HepG2 (cell line): Measurements from ENCODE around the gene PRSS8. TPM values are rescaled to one million over a fixed set of nuclear protein-coding genes. Genes with fewer than 3 reads are reported as not detected.

Experiments used
- ADNP ChIP-seq: sonication (generic); formaldehyde crosslinking; IDR thresholded peaks from 2 replicates; pipeline ENCODE4 v1.4.0; 2020; ENCODE audit warnings: missing genetic modification reagents
- ARNT ChIP-seq: fragments of 450-650 bp; IDR thresholded peaks from 2 replicates; pipeline ENCODE4 v1.6.1; 2017
- FOXK2 ChIP-seq: fragments of 450-650 bp; IDR thresholded peaks from 2 replicates; pipeline ENCODE4 v1.6.1; 2016
- GABPA ChIP-seq, 2 experiments: IDR thresholded peaks; 2 replicates each; pipeline ENCODE4 v1.6.1; 2011 to 2016; ENCODE audit warnings: low read depth in 2 of 2, low read length in 1 of 2, missing biosample characterization in 1 of 2, missing genetic modification characterization in 1 of 2
- MEIS1 ChIP-seq: sonication (generic); formaldehyde crosslinking; IDR thresholded peaks from 2 replicates; pipeline ENCODE4 v1.9.0; 2021; ENCODE audit warnings: mild to moderate bottlenecking, missing genetic modification reagents, moderate library complexity, borderline replicate concordance
- MTA1 ChIP-seq: sonication (generic); formaldehyde crosslinking; IDR thresholded peaks from 2 replicates; pipeline ENCODE4 v1.4.0; 2020; ENCODE audit warnings: missing genetic modification reagents, mild to moderate bottlenecking, borderline replicate concordance
- NFATC3 ChIP-seq: sonication (generic); formaldehyde crosslinking; IDR thresholded peaks from 2 replicates; pipeline ENCODE4 v1.5.1; 2020; ENCODE audit warnings: mild to moderate bottlenecking, missing genetic modification reagents
- RBFOX2 ChIP-seq: fragments of 200-400 bp; formaldehyde crosslinking; IDR thresholded peaks from 2 replicates; pipeline ENCODE4 v1.6.1; 2017; ENCODE audit warnings: low read depth, mild to moderate bottlenecking, low read length
- SIN3B ChIP-seq: fragments of 150-350 bp; IDR thresholded peaks from 2 replicates; pipeline ENCODE4 v1.6.1; 2014; ENCODE audit warnings: low read length
- SRF ChIP-seq: IDR thresholded peaks from 2 replicates; pipeline ENCODE4 v1.6.1; 2011; ENCODE audit warnings: mild to moderate bottlenecking, low read depth, low read length, moderate library complexity
- SSRP1 ChIP-seq: IDR thresholded peaks from 2 replicates; pipeline ENCODE4 v1.6.1; 2016; ENCODE audit warnings: control low read depth
- TMF1 ChIP-seq: sonication (generic); formaldehyde crosslinking; IDR thresholded peaks from 2 replicates; pipeline ENCODE4 v1.8.1; 2022; ENCODE audit warnings: low read depth, missing genetic modification reagents
- ZFP36L2 ChIP-seq: sonication (generic); formaldehyde crosslinking; IDR thresholded peaks from 2 replicates; pipeline ENCODE4 v1.4.0; 2020; ENCODE audit warnings: missing genetic modification reagents
- ZFY ChIP-seq: sonication (generic); formaldehyde crosslinking; IDR thresholded peaks from 2 replicates; pipeline ENCODE4 v1.4.0; 2020; ENCODE audit warnings: missing genetic modification reagents
- ZKSCAN8 ChIP-seq: IDR thresholded peaks from 2 replicates; pipeline ENCODE4 v1.6.1; 2016; ENCODE audit warnings: borderline replicate concordance, missing genetic modification reagents, missing compliant biosample characterization
- ZNF260 ChIP-seq: sonication (generic); formaldehyde crosslinking; IDR thresholded peaks from 2 replicates; pipeline ENCODE4 v1.4.0; 2020; ENCODE audit warnings: missing genetic modification reagents, low read depth, mild to moderate bottlenecking, borderline replicate concordance
- ZNF431 ChIP-seq: sonication (generic); formaldehyde crosslinking; IDR thresholded peaks from 2 replicates; pipeline ENCODE4 v1.9.0; 2022; ENCODE audit warnings: missing genetic modification reagents, low read depth, mild to moderate bottlenecking, borderline replicate concordance
- ZNF44 ChIP-seq: sonication (generic); formaldehyde crosslinking; IDR thresholded peaks from 2 replicates; pipeline ENCODE4 v1.5.1; 2020; ENCODE audit warnings: mild to moderate bottlenecking, missing genetic modification reagents
- ZNF503 ChIP-seq: sonication (generic); formaldehyde crosslinking; IDR thresholded peaks from 2 replicates; pipeline ENCODE4 v1.4.0; 2020; ENCODE audit warnings: missing genetic modification reagents
- ZNF660 ChIP-seq: sonication (generic); formaldehyde crosslinking; IDR thresholded peaks from 2 replicates; pipeline ENCODE4 v1.5.1; 2020; ENCODE audit warnings: mild to moderate bottlenecking, low read depth, missing genetic modification reagents, borderline replicate concordance
- ZNF670 ChIP-seq: sonication (generic); formaldehyde crosslinking; IDR thresholded peaks from 2 replicates; pipeline ENCODE4 v1.8.0; 2022; ENCODE audit warnings: mild to moderate bottlenecking, missing genetic modification reagents, borderline replicate concordance
- ZNF709 ChIP-seq: sonication (generic); formaldehyde crosslinking; IDR thresholded peaks from 2 replicates; pipeline ENCODE4 v1.5.0; 2020; ENCODE audit warnings: mild to moderate bottlenecking, missing genetic modification reagents
- ZNF773 ChIP-seq: sonication (generic); formaldehyde crosslinking; IDR thresholded peaks from 2 replicates; pipeline ENCODE4 v1.4.0; 2020; ENCODE audit warnings: missing genetic modification reagents, borderline replicate concordance
- ZNF790 ChIP-seq: sonication (generic); formaldehyde crosslinking; IDR thresholded peaks from 2 replicates; pipeline ENCODE4 v1.8.0; 2022; ENCODE audit warnings: missing genetic modification reagents, mild to moderate bottlenecking, borderline replicate concordance
- ZNF816 ChIP-seq: sonication (generic); formaldehyde crosslinking; IDR thresholded peaks from 2 replicates; pipeline ENCODE4 v1.8.0; 2022; ENCODE audit warnings: missing genetic modification reagents, mild to moderate bottlenecking, borderline replicate concordance
- polyA plus RNA-seq, 8 experiments: library from polyadenylated mRNA; depleted of rRNA in 3 of 8; stranded (reverse) in 7 of 8; unstranded in 1 of 8; fragments of >200 nt; fragmentation: Illumina TruSeq in 4 of 8; extraction: Trizol in 4 of 8; gene quantifications; 2 replicates each; pipeline versions ENCODE4 v1.2.1 to v1.2.3, GENCODE V29; 2011 to 2016; ENCODE audit warnings: low read depth in 4 of 8, missing spikeins in 1 of 8, mixed read lengths in 1 of 8; ENCODE audit not compliant: insufficient read depth in 1 of 8
- total RNA-seq, 5 experiments: library from RNA; depleted of rRNA; stranded (reverse); fragments of >200 nt; fragmentation: Illumina TruSeq; extraction: Trizol; gene quantifications; 2 replicates each; pipeline ENCODE4 v1.2.3, GENCODE V29; 2016; ENCODE audit warnings: low read depth in 1 of 5
- TF ChIP-seq, protein P1 (sequence below): sonication (generic); formaldehyde crosslinking; IDR thresholded peaks from 2 replicates; pipeline ENCODE4 v1.5.1; 2020; ENCODE audit warnings: missing genetic modification reagents, mild to moderate bottlenecking, borderline replicate concordance
- TF ChIP-seq, protein P2 (sequence below): sonication (generic); formaldehyde crosslinking; IDR thresholded peaks from 2 replicates; pipeline ENCODE4 v1.8.0; 2022; ENCODE audit warnings: missing genetic modification reagents, low read depth, mild to moderate bottlenecking, borderline replicate concordance

The PRSS8 gene
- total and polyA plus RNA-seq, 2 of the 13 experiments (the other 11 are each of a cell fraction or from before 2014, with no cell fraction given), result 2.6 to 7.2 TPM

DNA sequence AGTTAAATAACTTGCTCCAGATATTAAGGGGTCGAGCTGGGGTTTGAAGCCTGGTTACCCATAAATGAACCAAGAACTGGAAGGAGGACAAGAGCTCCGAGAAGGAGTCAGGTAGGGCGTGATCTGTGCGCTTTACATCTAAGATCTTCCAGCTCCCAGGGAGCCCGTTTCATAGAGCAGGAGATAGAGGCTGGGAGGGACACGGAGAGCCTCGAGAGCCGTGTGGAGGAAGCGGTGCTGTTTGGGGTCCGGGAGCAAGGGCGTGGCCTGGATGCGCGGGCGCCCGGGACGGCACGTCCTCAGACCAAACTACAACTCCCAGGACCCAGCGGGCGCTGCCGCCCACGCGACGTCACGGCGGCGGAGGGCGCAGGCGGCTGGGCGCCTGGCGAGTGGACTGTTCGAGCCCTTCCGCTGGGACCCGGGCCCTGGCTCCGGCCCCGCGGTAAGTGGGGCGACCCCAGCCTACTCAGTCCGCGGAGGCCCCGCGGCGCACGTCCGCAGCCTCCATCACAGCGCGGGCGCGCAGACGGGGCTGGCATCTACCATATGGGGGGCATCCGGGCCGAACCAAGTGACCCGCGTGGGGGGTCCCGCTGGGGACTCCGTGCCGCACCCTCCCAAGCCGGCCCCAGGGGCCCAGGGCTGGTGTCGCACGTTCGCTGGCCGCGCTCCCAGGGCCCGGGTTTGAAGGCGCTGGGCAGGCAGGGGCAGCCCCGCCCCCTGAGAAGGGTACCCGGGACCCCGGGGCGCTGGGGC is 27.3 kb downstream of the PRSS8 start, which contains the start of gene BCKDK (continued):
- TF ChIP-seq, protein P1, sequence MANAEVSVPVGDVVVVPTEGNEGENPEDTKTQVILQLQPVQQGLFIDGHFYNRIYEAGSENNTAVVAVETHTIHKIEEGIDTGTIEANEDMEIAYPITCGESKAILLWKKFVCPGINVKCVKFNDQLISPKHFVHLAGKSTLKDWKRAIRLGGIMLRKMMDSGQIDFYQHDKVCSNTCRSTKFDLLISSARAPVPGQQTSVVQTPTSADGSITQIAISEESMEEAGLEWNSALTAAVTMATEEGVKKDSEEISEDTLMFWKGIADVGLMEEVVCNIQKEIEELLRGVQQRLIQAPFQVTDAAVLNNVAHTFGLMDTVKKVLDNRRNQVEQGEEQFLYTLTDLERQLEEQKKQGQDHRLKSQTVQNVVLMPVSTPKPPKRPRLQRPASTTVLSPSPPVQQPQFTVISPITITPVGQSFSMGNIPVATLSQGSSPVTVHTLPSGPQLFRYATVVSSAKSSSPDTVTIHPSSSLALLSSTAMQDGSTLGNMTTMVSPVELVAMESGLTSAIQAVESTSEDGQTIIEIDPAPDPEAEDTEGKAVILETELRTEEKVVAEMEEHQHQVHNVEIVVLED (CRISPR knock-in tag), result peak; percentile 98
- TF ChIP-seq, protein P2, sequence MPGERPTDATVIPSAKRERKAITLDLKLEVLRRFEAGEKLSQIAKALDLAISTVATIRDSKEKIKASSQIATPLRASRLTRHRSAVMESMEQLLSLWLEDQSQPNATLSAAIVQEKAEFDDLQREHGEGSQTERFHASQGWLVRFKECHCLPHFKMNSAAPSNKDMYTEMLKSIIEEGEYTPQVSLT (CRISPR knock-in tag), result no peak
- no peak for TF ChIP-seq FOXK2
- TF ChIP-seq SRF, result no peak
- TF ChIP-seq SIN3B, result no peak
- no peak for TF ChIP-seq ZNF44 (CRISPR knock-in tag)
- TF ChIP-seq SSRP1 (CRISPR knock-in tag), result no peak
- TF ChIP-seq ZNF670 (CRISPR knock-in tag), result no peak; the same call in none of the 2 replicates
- peak; percentile 59 for TF ChIP-seq GABPA (IDR thresholded peaks at IDR 0.05; ENCODE audit: low read depth, low read length)
- peak; percentile 70 for TF ChIP-seq GABPA (CRISPR knock-in tag; IDR thresholded peaks at IDR 0.05; ENCODE audit: low read depth)
- no peak for TF ChIP-seq ARNT
- TF ChIP-seq ZNF773 (CRISPR knock-in tag), result no peak
- TF ChIP-seq ZFY (CRISPR knock-in tag), result peak; percentile 90
- TF ChIP-seq NFATC3 (CRISPR knock-in tag), result no peak
- peak; percentile 66; the same call in 1 of the 2 replicates for TF ChIP-seq TMF1 (CRISPR knock-in tag)
- peak; percentile 88 for TF ChIP-seq ZNF816 (CRISPR knock-in tag)
- no peak for TF ChIP-seq ZNF431
- TF ChIP-seq MTA1 (CRISPR knock-in tag), result peak; percentile 73; the same call in 1 of the 2 replicates
- no peak for TF ChIP-seq ZNF260 (CRISPR knock-in tag)
- TF ChIP-seq MEIS1 (CRISPR knock-in tag), result no peak
- peak; percentile 87; the same call in 1 of the 2 replicates for TF ChIP-seq ZNF790 (CRISPR knock-in tag)
- TF ChIP-seq ZNF709 (CRISPR knock-in tag), result peak; percentile 93
- peak; percentile 90 for TF ChIP-seq RBFOX2
- TF ChIP-seq ZFP36L2 (CRISPR knock-in tag), result no peak
- no peak for TF ChIP-seq ZNF660
- TF ChIP-seq ZNF503 (CRISPR knock-in tag), result no peak
- no peak for TF ChIP-seq ADNP (CRISPR knock-in tag)
- no peak for TF ChIP-seq ZKSCAN8 (CRISPR knock-in tag)
